ENCODE results near the gene GPR161.

The GPR161 gene

DNA sequence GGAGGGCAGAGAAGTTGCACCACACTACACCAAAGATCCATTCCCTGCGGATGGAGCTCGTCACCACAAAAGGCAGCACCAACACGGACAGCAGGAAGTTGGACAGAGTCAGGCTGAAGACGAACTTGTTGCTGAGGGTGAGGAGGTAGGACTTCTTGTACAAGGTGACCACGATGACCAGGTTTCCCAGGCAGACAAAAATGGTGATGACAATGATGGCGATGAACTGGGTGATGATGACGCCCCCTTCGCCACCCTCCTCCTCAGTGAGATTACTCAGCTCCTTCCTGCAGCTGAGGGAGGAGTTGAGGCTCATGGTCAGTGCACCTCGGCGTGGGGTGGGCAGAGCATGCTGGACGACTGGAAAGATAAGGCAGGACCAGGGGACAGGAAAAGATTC, 32.2 kb downstream of the GPR161 start:
- DNase-seq = no peak

DNA sequence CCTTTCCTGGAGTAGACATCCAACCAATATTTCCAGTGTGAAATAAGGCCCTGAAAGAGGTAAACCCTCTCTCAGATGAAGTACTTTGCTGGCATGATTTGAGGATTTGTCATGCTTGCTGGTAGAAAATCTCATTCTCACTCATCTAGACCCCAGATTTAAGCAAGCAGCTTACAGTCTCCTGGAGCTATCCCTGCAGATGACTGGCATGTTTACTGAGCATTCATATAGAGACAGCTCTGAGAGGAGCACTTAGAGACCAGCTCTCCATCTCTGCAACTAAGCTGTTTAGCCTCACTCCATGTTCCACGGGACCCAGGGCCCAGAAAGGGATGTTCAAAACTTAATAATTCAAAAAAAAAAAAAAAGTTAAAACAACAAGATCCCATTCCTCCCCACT, 34.2 kb downstream of the GPR161 start:
- no peak for DNase-seq

DNA sequence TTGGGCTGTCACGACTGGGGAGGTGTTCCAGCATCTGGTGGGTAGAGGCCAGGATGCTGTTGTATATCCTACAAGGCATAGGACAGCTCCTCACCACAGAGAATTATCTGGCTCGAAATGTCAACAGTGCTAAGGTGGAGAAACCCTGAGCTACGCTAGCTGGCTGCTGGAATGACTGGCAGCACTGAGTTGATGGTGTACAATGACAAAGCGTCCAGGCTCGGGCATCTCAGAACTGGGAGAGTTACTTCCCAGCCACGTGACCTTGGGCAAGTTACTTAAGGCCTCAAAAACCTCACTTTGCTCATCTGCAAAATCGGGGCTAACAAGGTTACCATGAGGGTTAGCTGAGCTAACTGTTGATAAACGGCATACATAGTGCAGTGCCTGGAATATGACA, 35.4 kb downstream of the GPR161 start:
- no peak for DNase-seq

DNA sequence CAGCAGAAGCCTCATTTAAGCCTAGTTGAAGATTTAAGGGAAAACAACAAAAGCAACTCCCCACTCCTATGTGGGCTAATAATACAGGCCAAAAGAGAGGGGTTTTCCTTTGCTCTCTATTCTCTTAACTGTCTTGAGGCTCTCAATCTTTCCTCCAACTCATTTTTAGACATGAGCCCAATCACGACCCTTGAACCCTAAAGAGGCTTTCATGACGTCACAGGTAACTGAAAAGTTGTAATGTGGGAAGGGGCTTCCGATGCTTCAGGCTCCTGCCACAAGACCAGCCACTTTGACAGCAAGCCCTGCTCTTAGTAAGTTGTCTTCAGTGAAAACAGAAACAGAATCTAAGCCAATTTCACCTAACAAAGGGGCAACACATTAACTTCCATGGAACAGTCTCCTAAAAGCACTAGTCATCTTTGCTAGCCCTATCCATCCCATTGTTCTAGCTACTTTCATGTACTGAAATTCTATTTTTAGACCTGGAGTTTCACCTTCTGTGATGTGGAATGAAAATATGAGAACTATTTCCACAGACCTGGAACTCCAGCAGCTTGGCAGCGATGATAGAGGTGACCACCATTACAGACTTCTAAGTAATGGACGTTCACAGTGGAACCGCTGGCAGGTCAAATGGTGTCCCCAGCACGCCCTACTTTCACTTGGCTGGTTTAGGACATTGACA, 36.3 kb downstream of the GPR161 start:
- DNase-seq = no peak

DNA sequence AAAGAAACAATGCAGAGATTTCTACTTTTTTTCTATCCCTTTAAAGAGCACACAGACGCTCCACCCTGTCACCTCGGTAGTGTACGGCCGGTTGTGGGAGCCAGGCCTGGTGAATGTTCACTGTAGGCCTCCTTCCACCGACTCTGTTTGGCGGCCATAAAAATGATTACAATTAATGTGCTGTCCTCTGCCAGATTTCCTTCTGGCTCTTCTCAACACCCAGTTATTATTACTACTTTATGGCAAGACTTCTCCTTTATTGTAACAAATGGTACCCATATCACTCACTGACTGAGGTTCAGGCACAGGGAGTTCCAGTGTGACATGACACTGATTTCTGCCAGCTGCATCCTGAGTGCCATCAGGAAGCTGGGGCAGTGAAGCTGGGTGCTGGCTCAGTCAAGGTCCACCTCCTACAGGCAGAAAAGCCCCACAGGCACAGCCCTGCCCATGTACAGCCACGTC, 37.4 kb downstream of the GPR161 start:
- no peak for DNase-seq

DNA sequence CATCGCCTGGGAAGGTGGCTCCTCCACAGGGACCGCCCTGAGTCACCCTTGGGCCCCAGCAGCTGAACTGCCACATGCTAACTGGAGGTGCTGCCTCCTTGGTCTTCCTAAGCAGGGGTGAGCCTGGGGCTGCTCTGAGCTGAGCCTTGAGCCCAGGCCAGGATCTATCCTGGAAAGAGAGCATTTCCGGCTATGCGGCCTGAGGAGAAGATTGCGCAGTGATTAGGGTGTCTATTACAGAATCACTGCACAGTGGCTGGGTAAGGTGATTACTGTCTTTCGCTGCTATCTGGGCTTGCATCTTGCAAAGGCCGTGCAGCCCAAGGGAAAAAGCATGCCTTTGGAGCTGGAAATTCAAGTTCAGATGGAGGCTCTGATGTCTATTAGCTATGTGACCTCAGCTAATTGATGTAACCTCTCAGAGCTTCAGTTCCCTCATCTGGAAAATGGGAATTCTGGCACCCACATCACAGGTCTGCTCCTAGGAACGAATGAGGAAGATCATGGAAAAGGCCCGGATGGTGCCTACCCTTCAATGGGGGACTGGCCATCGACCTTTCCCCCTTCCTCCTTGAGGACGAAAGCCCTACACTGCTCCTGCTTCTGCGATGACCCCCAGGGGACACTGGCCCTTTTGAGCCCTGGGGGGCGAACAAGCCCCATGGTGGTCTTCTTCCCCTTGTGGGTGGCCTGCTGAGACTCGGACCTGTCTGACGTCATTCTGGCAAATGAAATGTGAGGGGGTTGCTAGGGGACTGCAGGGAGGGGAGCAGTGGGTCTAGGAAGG, 38.0 kb downstream of the GPR161 start:
- no peak for DNase-seq

DNA sequence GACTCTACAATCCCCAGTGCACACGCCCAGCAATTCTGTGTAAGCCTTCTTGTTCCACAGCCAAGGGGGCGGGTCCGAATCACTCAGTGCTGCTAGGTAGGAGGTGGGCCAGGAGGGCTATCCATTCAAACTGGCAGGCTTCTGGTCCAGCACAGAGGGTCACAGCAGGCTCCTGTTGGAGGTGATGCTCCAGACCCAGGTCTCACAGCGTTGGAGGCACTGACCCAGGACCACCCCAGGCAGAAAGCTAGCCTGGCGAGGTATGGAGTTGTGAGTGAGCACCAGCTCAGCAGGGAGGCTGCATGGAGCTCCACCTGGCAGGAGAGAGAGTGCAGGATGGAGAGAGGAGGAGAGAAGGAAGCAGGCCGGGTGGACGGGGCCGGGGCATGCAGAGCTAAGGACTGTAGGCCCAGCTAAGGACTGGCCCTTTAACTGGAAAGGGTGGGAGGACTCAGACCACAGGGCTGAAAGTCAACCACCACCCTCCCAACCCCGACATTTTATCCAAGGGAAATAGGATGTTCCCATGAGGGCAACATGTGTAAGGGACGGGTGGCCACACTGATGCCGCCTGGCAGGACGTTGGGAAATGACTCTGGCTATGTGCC, 38.7 kb downstream of the GPR161 start:
- no peak for DNase-seq

DNA sequence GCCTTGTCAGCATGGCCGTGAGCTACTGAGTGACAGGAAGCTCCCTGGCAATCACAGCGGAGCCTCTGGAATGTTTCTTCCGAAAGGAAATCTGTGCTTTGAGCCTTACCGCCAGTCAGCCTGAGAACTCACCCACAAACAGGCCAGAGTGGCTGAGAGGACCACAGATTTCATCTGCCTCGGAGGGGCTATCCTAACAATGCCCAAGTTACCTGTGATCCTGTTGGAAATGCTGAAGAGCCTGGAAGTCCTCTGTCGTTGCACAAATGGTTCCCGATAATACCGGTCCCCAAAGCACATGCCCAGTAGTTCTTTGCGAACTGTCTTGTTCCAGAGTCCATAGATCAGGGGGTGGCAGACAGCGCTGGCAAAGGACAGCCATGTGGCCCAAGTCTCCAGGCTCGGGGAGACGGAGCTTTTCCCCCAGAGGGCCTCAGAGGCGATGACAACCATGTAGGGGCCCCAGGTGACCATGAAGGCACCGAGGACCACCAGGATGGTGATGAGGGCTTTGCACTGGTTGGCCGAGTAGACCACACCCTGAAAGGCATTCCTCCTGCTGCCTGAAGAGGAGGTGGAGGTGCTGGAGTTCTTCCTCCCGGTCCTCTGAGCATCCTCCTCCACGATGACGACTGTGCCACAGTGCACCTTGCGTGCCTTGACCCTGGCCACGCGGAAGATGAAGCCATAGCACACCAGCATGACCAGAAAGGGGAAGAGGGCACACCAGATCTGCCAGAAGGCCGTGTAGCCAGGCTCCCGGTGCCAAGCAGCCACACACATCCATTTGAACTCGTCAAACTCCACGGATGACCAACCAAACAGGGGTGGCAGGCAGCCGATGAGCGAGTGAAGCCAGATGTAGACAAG, 40.2 kb downstream of the GPR161 start:
- DNase-seq = no peak

DNA sequence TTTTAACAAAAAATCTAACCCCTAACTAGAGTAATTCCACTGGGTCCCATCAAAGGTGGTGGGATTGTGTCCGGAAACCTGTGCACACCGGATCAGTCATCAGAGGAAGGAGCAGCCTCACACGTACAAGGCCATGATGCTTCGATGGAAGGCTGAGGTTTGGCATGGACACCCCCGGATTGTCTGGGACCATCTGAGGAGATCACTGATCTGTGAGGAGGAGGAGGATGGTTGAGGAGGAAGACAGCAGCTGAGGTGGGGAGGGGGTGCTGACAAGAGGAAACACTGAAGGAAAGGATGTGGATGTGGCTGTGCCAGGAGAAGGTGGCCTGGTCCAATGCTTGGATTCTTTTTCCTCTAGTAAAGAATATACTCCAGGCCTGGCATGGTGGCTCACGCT, 41.3 kb downstream of the GPR161 start:
- no peak for DNase-seq

DNA sequence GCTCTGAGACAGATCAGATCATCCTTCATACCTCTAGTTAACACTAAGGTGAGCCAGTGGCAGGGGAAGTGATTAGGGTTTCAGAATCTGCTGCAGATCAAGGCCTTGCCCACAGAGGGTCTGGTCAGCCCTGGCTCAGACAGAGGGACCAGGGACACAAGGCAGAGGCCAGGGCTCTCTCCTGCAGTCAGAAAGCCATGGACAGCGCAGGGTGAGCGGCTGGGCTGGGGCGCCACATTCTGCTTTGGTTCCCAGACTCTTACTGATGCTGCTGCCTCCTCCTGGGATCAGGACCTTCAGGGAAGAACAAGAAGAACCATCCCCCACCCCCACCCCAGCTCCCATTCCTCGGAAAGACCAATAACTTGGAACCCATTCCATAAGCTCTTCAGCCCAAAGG, 43.1 kb downstream of the GPR161 start:
- no peak for DNase-seq

DNA sequence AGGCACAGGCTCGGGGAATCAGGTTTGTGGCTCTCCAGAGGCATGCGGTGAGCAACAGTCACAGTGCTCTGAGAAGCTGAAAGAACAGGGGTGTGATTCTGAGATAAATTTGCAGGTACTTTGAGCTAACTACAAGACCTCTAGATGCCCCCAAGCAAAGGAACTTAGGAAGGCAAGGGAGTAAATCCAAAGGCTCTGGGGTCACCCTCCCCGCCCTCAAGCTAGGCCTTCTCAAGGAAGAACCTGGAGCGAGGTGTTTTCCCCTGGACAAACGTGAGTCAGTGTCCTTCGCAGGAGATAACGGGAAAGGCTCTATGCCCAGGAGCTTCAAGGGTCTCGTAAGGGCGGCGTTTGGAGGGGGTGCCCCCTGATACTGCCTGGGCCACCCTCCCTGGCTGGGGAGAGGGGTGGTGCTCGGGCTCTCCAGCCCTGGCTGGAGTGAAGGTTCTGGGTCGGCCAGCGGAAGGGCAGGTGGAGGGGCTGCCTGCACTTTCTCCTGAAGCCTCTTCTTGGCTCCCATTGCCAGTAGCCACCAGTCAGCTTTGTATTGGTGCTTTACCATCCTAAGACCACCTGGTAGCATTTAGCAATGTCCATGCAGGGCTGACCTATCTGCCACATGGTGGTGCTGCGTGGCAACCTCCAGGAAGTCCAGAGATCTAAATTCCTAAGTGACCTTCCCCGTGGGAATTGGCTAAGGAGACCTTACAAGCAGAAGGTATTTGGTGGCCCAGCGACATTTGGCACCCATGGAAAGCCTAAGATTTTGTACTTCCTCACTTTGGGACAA, 44.0 kb downstream of the GPR161 start:
- no peak for DNase-seq

DNA sequence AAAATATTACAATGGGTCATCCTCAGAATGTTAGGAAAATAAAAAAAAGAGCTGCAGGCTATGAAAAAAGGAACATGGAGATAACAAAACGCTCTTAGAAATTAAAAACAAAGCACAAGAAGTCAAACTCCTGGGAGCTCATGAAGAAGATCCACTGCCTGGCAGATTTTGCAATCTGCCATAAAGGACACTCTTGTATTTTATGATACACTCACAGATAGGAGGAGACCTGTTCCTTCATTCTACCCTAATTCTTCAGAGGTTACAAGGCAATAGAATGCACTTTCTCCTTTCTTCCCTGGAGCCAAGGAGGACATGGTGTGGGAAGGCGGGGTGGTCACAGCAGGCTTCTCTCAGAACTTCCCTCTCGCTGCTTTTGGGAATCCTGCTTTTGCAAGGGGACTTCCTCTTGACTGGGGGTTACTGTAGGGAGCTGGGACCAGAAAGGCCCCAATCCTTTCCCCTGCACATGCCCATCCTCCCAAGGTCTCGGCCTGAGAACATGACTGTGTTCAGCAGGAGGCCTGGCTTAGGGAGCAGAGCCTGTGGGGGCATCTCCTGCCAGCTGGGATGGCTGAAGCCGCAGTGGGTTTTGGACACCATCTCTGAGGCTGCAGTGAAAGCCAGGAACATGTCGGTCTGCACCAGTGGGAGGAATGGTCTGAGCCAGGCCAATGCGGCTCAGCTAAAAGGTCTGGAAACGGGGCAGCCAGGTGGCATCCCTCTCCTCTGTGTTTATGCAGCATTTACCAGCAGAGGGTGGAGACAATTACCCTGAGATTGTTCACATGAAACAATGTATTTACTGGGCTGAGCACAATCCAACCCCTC, 44.8 kb downstream of the GPR161 start:
- DNase-seq = peak; percentile 17

DNA sequence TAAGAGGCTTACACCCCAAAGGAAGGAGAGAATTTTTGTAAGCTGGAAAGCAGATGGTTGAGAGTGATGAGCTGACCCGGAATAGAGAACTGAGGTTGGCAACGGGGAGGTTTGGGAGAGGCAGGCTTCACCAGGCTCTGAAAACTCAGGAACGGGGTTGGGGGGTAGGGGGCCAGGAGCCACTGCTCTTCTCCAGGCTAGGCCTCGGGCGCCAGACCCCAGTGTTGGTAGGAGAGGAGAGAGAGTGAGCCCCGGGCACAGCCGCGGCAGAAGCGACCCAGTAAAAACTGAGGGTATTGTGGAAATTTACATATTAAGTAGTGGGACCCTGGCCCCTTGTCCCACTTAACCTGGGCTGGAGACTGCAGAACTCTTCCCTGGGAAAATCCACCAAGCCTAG, 45.7 kb downstream of the GPR161 start:
- no peak for DNase-seq

DNA sequence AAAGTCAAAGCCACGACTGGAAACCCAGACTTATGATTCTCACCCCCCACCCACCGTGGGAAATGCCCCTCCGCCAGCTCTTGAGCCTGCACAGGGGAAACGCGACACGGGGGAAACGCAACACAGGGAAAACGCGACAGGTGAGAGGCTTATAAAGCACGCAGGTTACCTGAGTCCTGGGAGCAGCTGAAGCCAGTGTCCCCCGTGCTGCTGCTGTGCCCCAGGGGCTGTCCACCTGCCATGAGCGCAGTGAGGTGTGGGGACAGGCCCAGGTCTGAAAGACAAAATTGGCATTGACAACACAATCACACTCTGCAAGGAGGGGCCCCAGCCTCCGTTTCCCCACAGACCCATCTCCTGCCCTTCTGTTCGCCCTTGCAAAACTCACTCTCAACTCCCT, 46.3 kb downstream of the GPR161 start:
- no peak for DNase-seq

DNA sequence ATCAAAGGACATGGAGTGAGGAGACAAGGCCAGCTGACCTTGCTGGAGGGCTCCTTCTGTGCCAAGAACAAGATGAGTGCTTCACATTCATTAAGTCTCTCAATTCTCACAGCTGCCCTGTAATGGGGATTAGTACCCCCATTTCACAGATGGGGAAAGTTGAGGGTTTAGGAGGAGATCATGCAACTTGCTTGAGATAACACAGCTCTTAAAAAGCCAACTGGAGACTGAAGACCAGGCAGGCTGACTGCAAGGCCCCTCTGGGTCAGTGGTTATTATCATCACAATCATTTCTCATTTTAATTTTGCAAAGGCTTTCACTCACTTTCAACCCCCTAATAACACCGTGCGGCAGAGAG, 46.8 kb downstream of the GPR161 start:
- DNase-seq = no peak

DNA sequence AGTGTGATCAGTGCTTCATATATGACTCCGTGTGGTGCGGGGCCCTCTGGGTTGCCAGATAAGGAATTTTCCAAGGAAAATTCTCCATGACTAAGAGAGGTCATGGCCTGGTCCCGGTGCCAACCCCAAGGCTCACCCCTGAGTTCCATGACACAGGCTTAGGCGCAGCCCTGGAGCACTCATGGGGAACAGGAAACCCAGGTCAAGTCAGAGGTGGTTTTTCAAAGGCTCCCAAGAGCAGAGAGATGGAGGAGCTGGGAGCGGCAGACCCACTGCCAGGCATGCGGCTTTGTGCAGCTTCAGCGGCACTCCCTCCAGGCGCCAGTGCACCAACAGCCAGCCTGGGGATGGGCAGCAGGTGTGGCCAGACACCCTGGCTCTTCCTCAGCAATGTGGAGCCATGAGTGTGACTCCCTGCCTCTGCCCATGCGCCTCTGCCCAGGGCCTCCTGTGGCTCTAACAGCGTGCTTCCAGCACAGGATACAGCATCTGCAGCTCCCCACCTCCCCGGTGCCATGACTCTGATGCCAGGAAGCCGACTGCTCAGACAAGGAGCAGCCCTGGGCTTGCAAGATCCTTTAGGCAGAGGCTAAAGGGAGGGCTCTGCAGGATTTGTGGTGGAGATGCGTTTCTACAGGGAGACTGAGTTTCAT, 47.3 kb downstream of the GPR161 start:
- DNase-seq = no peak

DNA sequence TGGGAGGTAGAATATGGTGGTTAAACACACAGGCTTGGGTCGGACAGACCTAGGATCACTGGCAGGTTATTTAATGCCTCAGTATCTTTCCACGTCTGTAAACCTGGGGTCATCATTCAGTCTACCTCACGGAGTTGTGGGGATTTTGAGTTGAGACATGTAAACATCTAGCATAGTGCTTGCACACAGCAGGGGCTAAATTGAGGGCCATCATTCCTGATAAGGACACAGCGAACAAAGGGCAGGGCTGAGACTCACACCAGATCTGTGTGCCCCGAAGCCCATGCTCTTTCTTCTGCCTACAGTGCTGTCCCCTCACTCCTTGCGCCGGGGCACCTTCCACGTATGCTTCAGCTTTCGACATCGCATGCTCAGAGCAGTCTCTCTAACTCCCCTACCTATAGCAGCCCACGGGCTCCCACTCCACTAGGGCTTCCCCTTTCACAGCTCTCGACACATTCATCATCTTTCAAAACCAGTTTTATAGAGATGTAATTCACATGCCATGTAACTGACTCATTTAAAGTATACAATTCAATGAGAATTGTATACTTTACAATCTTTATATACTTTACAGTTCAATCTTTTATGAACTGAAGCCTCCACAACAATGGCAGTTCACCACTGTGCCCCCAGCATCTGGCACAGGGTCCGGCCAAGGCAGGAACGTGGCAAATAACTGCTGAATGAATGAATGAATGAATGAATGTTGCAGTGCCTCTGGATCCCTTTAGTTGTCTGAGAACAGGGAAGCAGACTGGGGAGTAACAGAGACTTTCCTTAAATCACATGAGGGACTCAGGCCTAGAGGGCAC, 48.0 kb downstream of the GPR161 start:
- no peak for DNase-seq

DNA sequence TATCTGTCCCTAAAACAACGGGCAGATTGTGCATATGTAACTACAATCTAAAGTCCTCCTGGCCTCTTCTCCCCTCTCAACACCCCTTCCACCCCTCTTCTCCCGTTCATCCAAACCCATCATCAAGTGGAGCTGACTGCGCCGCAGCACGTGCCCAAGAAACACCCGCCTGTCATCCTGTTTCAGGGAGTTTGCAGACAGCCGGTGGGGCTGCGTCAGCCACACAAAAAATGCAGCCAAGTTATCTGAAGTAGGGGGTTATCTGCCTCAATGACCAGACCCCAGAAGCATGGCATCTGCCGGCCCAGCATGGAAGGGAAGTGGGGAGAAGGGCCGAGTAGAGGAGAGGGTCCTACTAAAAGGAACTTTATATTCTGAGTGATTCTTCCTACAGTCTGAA, 49.0 kb downstream of the GPR161 start:
- DNase-seq = no peak

DNA sequence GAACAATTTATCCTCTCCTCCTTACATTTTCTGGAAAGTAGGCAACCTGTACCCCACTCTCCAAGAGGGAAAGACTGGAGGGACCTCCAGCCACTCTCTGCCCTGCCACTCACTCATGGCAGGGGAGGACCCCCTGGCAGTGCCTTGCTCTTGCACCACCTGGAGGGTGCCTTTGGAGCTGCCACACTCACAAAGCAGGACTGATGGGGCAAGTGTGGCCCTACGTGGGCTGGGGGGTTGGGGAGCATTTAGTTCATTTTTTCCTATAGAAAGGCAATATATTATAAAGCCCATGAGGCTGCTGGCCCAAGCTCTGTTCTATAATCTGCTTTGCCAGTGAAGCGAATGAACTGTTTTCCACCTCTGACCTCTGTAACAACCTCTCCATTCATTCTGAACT, 50.3 kb downstream of the GPR161 start:
- no peak for DNase-seq

DNA sequence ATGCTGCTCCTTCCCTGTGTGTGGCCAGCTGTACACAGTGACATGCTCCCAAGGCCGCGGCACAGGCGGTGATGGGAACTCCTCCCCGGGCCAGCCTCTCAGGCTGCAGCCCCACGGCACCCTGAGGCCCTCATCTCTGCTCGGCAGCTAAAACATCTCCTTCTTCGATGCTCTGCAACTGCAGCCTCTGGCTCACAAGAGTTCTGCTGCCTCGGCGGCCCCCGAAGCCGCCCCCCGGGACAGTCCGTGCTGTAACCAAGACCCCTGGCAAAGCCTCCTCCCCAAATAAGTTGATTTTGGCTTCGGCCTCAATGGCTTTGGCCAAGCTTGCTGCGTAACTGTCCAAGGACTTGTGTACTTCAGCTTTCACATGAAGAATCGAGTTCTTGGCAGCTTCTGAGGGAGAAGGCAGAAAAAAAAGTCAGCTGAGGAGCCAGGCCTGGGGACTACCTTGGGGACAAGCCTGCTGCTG, 51.3 kb downstream of the GPR161 start:
- no peak for DNase-seq
